ENCODE results near the gene RMDN2. TPM values are rescaled to one million over a fixed set of nuclear protein-coding genes. Genes with fewer than 3 reads are reported as not detected.

Gene RMDN2
- polyA plus RNA-seq, 3 donors, result 7.0 to 14.3 (median 10.7) TPM

- peaks cover 42% of the 10 kb centered on the region for H3K4me1 Mint-ChIP-seq
- H3K27me3 ChIP-seq (ENCODE audit: control insufficient read depth in 2 of 2, insufficient read depth in 2 of 2, low read length in 2 of 2), result no peaks in the 10 kb centered on the region
- peaks cover 0 to 13% (median 4%) of the 10 kb centered on the region in 7 donors for H3K9me3 Mint-ChIP-seq
- peaks cover 45% of the 10 kb centered on the region in 2 donors for H3K4me1 ChIP-seq (ENCODE audit: control insufficient read depth in 1 of 2, insufficient read depth in 2 of 2, low read length in 2 of 2)
- H2AFZ ChIP-seq (ENCODE audit: insufficient read depth, low read depth, low read length, poor library complexity, severe bottlenecking), result no peak overlapping the region
- H3K4me3 ChIP-seq (replicated peaks in 1 of 3; ENCODE audit: low read depth in 2 of 3, low read length in 3 of 3), result no peak overlapping the region
- WGBS (ENCODE audit: insufficient coverage), result no CpG with 5 or more reads among the region's 3 CpGs
- intact Hi-C loops (cut with micrococcal nuclease), result loop anchor here (10.0 kb wide), 1 partner anchor 377 kb away; no protein-coding TSS in a partner anchor
- H3K9ac ChIP-seq (ENCODE audit: insufficient read depth, low read length, poor library complexity, severe bottlenecking), result no peak overlapping the region
- no peak overlapping the region for H3K4me2 ChIP-seq (replicated peaks; ENCODE audit: extremely low read depth, low read length, poor library complexity, severe bottlenecking)
- H3K36me3 Mint-ChIP-seq, result no peaks in the 10 kb centered on the region
- H3K79me2 ChIP-seq (ENCODE audit: insufficient read depth, low read length), result no peaks in the 10 kb centered on the region
- peaks cover 0 to 8% (median 0%) of the 10 kb centered on the region in 3 donors for H3K27me3 Mint-ChIP-seq (ENCODE audit: low read depth in 3 of 3)
- no peaks in the 10 kb centered on the region for H4K20me1 ChIP-seq (ENCODE audit: insufficient read depth, low read length)
- no peak for DNase-seq
- TF ChIP-seq CTCF (IDR thresholded peaks at IDR 0.05), result no peak
- H3K27ac ChIP-seq (ENCODE audit: low read depth in 1 of 2, low read length in 2 of 2), result no peak overlapping the region
- no peak overlapping the region for H3K4me3 Mint-ChIP-seq
- no peak overlapping the region for H3K27ac Mint-ChIP-seq
- no peaks in the 10 kb centered on the region for H3K36me3 ChIP-seq (replicated peaks in 1 of 2; ENCODE audit: control insufficient read depth in 1 of 2, insufficient read depth in 2 of 2, low read length in 2 of 2)
- H3K9me3 ChIP-seq (replicated peaks in 1 of 2; ENCODE audit: control insufficient read depth in 1 of 2, insufficient read depth in 1 of 2, low read length in 2 of 2), result peaks cover 0 to 8% of the 10 kb centered on the region in 2 donors
Observed at GRCh38 chr2:37897511-37897910, 27.6 kb upstream of the RMDN2 start.

- Histone ChIP-seq H3K4me1 (ENCODE audit: control insufficient read depth in 1 of 2, insufficient read depth in 2 of 2, low read length in 2 of 2) (peaks cover 35 to 36% of the 10 kb centered on the region in 2 donors), H2AFZ (ENCODE audit: insufficient read depth, low read depth, low read length, poor library complexity, severe bottlenecking) (no peak overlapping the region), H3K9me3 (replicated peaks in 1 of 2; ENCODE audit: control insufficient read depth in 1 of 2, insufficient read depth in 1 of 2, low read length in 2 of 2) (peaks cover 0 to 8% of the 10 kb centered on the region in 2 donors), H3K79me2 (ENCODE audit: insufficient read depth, low read length) (no peaks in the 10 kb centered on the region), H3K27me3 (ENCODE audit: control insufficient read depth in 2 of 2, insufficient read depth in 2 of 2, low read length in 2 of 2) (no peaks in the 10 kb centered on the region), H3K9ac (ENCODE audit: insufficient read depth, low read length, poor library complexity, severe bottlenecking) (no peak overlapping the region), H3K4me3 (replicated peaks in 1 of 3; ENCODE audit: low read depth in 2 of 3, low read length in 3 of 3) (no peak overlapping the region), H3K4me2 (replicated peaks; ENCODE audit: extremely low read depth, low read length, poor library complexity, severe bottlenecking) (no peak overlapping the region), H3K36me3 (replicated peaks in 1 of 2; ENCODE audit: control insufficient read depth in 1 of 2, insufficient read depth in 2 of 2, low read length in 2 of 2) (no peaks in the 10 kb centered on the region), H4K20me1 (ENCODE audit: insufficient read depth, low read length) (no peaks in the 10 kb centered on the region), H3K27ac (ENCODE audit: low read depth in 1 of 2, low read length in 2 of 2) (no peak overlapping the region)
- Mint-ChIP-seq H3K27ac (no peak overlapping the region), H3K27me3 (ENCODE audit: low read depth in 3 of 3) (peaks cover 0 to 8% (median 0%) of the 10 kb centered on the region in 3 donors), H3K4me3 (no peak overlapping the region), H3K9me3 (peaks cover 0 to 13% (median 4%) of the 10 kb centered on the region in 7 donors), H3K36me3 (no peaks in the 10 kb centered on the region), H3K4me1 (peaks cover 34% of the 10 kb centered on the region)
- intact Hi-C loops (cut with micrococcal nuclease), result loop anchor here (10.0 kb wide), 1 partner anchor 376 kb away; no protein-coding TSS in a partner anchor
- DNase-seq, result no peak
- TF ChIP-seq CTCF (IDR thresholded peaks at IDR 0.05), result no peak
Observed at GRCh38 chr2:37898448-37898847, 26.6 kb upstream of the RMDN2 start.

Data from CD14-positive monocyte (primary cell).